ENCODE results near the gene SIX4. TPM values are rescaled to one million over a fixed set of nuclear protein-coding genes. Genes with fewer than 3 reads are reported as not detected.
A peak's percentile ranks its signal among the peaks of the same experiment; 100 is the strongest.
"Not testable (repeated sequence)": the region's sequence is repeated elsewhere in the genome, so short reads cannot be mapped to it uniquely, and the experiment has no call there.

SIX4 gene
- 1 to 10 TPM; 5.6 to 7.1 (median 6.3) TPM for polyA plus RNA-seq (ENCODE audit: insufficient read length in 4 of 4)

- peak in 2 of 4 donors; percentile 56 to 77 for DNase-seq (ENCODE audit: low read depth in 4 of 4, low spot score in 3 of 4)
Measured at GRCh38 chr14:60723907-60724618, at the start of gene SIX4. TSS of gene SIX4 (minus strand) at chr14:60724351. CDS start at chr14:60724074, 277 bp downstream.

- no peak for DNase-seq (ENCODE audit: low read depth in 4 of 4, low spot score in 3 of 4)
Measured at GRCh38 chr14:60773558-60773957, 49.4 kb upstream of the SIX4 start.

- DNase-seq (ENCODE audit: low read depth in 4 of 4, low spot score in 3 of 4), result no peak
Measured at GRCh38 chr14:60771117-60771516, 47.0 kb upstream of the SIX4 start.

GRCh38 chr14:60768602-60769001, 44.5 kb upstream of the SIX4 start:
- no peak for DNase-seq (ENCODE audit: low read depth in 4 of 4, low spot score in 3 of 4)

GRCh38 chr14:60760644-60761364, 36.7 kb upstream of the SIX4 start:
- DNase-seq (ENCODE audit: low read depth in 4 of 4, low spot score in 3 of 4), result no peak

- DNase-seq (ENCODE audit: low read depth in 4 of 4, low spot score in 3 of 4), result no peak
Measured at GRCh38 chr14:60760209-60760608, 36.1 kb upstream of the SIX4 start.

GRCh38 chr14:60758885-60759284, 34.7 kb upstream of the SIX4 start:
- DNase-seq (ENCODE audit: low read depth in 4 of 4, low spot score in 3 of 4), result no peak

- no peak for DNase-seq (ENCODE audit: low read depth in 4 of 4, low spot score in 3 of 4)
Measured at GRCh38 chr14:60757567-60758002, 33.4 kb upstream of the SIX4 start.

- DNase-seq (ENCODE audit: low read depth in 4 of 4, low spot score in 3 of 4), result no peak
Measured at GRCh38 chr14:60756847-60757246, 32.7 kb upstream of the SIX4 start.

- no peak for DNase-seq (ENCODE audit: low read depth in 4 of 4, low spot score in 3 of 4)
Measured at GRCh38 chr14:60753264-60754119, 29.3 kb upstream of the SIX4 start.

GRCh38 chr14:60744566-60744965, 20.4 kb upstream of the SIX4 start:
- no peak for DNase-seq (ENCODE audit: low read depth in 4 of 4, low spot score in 3 of 4)

- no peak for DNase-seq (ENCODE audit: low read depth in 4 of 4, low spot score in 3 of 4)
Measured at GRCh38 chr14:60738843-60739508, 14.8 kb upstream of the SIX4 start.

GRCh38 chr14:60736494-60736893, 12.3 kb upstream of the SIX4 start:
- DNase-seq (ENCODE audit: low read depth in 4 of 4, low spot score in 3 of 4), result no peak

GRCh38 chr14:60735416-60735815, 11.3 kb upstream of the SIX4 start:
- DNase-seq (ENCODE audit: low read depth in 4 of 4, low spot score in 3 of 4), result no peak

- DNase-seq (ENCODE audit: low read depth in 4 of 4, low spot score in 3 of 4), result peak in 2 of 4 donors; percentile 67 to 79
Measured at GRCh38 chr14:60734465-60735242, 10.5 kb upstream of the SIX4 start, which contains the start of gene MNAT1. TSS of gene MNAT1 (plus strand) at chr14:60734761. CDS start at chr14:60734863, 102 bp downstream.

- DNase-seq (ENCODE audit: low read depth in 4 of 4, low spot score in 3 of 4), result no peak
Measured at GRCh38 chr14:60732840-60733483, 8.8 kb upstream of the SIX4 start.

GRCh38 chr14:60731291-60731690, 7.1 kb upstream of the SIX4 start:
- not testable (repeated sequence) for DNase-seq (ENCODE audit: low read depth in 4 of 4, low spot score in 3 of 4)

GRCh38 chr14:60723116-60723906, 840 bp downstream of the SIX4 start:
- DNase-seq (ENCODE audit: low read depth in 4 of 4, low spot score in 3 of 4), result peak in 1 of 4 donors; percentile 27

Data from right renal pelvis (tissue), 4 donors.